ENCODE data around the gene SH3RF3.

The SH3RF3 gene

GRCh38 chr2:109547280-109547679 is 418.3 kb downstream of the SH3RF3 start:
- no peak for TF ChIP-seq CTCF (IDR thresholded peaks at IDR 0.05; ENCODE audit: low read length, missing control alignments)
- DNase-seq (ENCODE audit: low read depth), result no peak

GRCh38 chr2:109549016-109549590 is 420.1 kb downstream of the SH3RF3 start:
- no peak for DNase-seq (ENCODE audit: low read depth)
- TF ChIP-seq CTCF (IDR thresholded peaks at IDR 0.05; ENCODE audit: low read length, missing control alignments), result no peak
- H3K4me3 ChIP-seq (replicated peaks; ENCODE audit: low read depth, low read length), result no peak overlapping the region

More at GRCh38 chr2:109547280-109547679, 418.3 kb downstream of the SH3RF3 start:
- no peak overlapping the region for H3K4me3 ChIP-seq (replicated peaks; ENCODE audit: low read depth, low read length)
